Activated CD4-positive, CD25-positive, alpha-beta regulatory T cell treated with anti-CD3 and anti-CD28 coated beads, Interleukin-2, amount 50 U/mL, for 72 hours (primary cell): ENCODE data around the gene KCNMA1.

ENCODE experiments used
- DNase-seq: peaks from one replicate; pipeline ENCODE4 v3.0.0; 2021

KCNMA1 gene

DNA sequence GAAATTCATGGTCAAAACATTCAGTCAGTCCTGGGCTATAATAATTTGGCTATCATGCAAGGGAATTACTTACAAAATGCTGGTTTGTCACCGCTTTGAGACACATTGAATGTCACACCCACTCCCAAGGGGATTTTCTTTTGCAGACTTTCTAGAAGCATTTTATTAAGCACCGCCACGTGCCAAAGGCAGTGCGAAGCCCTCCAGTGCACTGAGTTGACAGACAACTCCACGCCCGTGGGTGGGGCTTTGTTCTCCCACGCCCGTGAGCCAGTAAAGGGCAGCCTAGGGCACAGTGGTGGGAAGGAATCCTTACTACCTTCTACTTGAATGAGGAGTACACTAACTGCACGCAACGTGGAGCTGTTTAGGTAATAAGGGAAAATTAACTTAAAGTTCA lies 515.8 kb downstream of the KCNMA1 start:
- DNase-seq = no peak

DNA sequence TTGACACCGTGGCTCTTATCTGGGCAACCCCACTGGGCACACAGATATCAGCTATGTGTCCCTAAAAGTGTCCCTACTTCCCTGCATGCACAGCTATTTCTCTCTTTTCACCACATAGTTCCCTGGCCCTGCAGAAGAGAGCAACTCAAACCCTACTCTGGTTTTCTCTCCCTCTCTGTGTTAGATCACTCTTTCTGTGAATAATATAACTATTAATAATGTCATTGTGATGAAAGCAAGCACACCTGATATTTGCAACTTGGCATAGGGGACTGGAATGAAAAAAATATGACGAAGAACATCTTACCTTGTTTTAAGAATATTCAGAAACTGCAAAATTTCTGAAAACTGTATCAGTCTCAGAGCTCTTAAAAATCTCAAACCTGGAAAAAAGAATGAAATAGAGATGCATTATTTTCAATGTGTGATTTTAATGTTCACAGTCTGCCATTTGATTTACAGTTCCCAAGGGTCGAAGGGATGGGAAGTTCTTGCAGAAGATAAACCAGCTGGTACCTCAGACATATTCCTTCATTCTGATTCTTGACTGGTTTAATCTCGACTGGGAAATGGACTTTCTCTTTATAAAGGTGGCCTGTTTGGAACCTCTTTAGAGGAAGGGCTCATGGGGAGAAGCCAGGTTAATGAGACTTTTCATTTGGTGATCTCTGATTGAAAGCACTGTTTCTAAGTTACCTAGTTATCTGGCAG lies 516.8 kb downstream of the KCNMA1 start:
- no peak for DNase-seq

DNA sequence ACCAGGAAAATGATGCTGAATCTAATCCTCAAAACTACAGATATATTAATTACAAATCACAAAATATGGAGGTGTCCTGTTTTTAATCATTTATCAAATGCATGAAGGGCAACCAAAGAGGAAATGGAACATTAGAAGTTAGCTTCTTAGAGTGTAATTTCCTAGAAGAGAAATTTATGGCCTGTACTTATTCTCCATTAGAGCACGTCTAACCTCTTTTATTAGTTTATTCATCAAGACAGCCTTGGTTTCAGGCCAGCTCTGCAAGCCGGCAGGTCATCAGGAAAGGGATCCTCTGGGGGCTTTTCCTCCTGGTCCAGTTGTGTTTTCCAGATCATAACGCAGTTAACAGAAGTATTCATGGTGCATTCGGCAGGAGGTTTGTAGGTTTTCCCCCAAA lies 517.6 kb downstream of the KCNMA1 start:
- no peak for DNase-seq

DNA sequence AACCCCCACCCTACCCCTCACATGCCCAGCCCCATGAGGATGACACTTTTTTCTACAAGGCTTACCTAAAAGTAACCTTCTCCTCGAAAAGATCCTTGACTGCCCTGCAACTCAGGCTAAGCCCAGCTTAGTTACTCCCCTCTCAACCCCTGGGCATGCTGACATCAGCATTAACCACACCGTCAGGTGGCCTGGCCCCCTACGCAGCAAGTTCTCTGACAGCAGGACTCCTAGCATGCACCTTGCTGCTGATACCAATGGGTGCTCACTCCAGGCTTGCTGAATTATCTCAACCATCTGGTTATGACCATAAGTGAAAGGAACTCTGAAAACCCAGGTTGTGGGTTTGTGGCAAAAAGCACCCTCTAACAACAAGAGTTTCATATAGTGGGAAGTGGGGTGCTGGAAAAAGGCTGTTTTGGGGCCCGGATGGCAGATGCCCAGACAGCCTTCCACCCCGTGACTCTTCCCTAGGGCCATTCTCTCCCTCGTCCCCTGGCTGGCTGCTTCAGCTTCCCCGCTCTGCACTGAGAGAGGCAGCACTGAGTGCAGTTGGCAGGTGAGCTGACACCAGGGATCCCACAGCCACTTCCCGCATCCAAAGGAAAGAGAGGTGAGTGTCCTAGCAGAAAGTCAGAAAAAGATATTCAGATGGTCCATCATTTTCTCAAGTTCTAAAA lies 518.9 kb downstream of the KCNMA1 start:
- no peak for DNase-seq

DNA sequence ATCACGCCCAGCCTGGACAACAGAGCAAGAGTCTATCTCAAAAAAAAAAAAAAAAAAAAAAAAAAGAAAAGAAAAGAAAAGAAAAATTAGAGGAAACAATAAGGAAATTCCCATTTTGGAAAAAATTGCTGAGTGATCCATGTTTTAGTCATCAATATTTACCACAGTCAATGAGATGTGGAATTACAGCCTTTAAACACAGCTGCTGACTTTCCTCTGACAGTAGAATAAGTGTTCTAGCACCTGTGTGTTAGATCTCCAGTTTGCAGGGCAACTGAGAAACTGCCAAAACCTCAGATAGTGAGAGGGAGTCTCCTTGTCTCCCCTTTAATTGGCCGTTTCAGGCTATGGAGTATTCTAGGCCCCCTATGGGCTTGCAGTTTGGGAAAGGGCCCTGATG lies 520.1 kb downstream of the KCNMA1 start:
- DNase-seq = no peak

DNA sequence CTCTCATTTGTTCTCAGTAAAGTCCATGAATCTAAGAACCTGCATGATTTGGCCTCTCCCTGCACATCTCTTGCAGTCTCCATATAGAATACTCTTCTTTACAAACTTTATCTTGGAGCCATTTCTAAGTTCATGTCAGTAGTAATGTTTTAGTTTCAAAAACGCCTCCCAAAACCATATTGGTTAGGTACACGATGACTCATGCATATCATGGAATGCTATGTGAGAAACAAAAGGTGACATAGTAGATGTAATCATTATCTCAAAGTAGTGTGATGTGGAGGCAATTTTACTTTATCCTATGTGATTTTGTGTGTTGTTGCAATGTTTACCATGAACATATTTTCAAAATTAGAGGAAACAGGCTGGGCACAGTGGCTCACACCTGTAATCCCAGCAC lies 520.7 kb downstream of the KCNMA1 start:
- DNase-seq = no peak

DNA sequence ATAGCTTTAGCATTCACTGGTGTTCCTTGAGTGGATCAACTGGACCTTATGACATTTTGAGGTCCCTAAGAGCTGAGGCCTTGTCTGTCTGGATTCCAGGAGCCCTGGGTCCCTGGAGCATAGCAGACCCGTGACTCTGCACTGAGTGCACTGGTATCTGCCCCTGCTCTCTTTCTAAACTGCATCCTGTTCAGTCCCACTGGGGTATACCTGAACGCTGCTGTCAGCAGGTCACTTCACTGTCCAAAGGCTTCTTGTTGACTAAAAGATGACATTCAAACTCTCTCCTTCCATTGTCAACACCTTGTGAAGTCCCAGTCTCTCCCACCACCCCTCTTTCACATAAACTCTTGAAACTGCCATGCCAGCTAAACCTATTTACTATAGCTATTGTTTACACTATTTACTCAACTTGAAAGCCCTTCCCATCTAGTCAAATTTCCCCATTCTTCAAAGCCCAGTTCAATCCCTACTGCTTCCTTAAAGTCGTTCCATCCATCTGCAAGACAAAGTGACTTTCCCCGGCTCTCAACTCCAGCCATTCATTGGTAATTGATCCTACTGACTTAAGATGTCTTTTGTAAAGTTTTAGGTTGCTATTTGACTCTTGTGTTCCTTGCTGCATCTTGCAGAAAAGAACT lies 523.3 kb downstream of the KCNMA1 start:
- no peak for DNase-seq

DNA sequence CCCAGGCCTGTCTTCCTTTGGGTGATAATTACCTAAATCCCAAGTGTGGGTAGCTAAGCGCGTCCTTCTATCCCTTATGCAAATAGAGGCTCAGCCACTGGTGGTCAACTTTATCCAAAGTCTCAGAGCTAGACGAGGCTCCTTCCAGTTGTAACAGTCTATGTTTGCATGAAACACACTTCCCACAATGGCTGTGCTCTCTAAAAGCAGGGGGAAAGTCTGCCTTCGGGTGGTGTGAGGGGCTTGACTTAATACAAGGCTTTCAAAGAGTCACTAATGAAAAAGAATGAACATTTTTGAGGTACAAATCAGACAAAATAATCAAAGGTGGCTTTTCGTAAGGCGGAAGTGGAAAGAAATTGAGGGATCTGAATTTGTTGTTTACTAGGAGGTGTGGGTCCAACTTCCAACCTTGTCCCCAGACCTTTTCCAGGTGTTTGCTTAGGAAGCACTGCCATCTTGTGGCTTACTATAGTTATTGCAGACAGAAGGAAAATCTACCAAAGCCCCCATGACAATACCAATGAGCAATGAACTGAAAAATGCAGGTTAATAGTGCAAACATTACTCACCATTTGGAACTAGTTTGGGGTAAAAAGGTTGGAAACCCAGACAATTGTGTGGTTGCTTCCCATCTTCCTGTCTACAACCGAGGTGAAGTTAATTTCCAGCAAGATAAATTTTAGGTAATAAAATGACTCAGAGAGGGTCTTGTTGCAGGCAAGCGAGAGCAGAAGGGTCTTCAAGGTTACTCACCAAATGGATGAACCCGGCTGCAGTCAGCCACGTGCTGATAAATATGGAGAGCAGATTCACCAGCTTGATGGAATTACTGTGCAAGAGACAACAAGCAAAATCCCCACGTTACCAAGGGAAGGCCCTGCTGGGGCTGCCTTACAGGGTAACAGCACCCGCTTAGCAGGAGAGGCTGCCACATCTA lies 525.7 kb downstream of the KCNMA1 start:
- no peak for DNase-seq

DNA sequence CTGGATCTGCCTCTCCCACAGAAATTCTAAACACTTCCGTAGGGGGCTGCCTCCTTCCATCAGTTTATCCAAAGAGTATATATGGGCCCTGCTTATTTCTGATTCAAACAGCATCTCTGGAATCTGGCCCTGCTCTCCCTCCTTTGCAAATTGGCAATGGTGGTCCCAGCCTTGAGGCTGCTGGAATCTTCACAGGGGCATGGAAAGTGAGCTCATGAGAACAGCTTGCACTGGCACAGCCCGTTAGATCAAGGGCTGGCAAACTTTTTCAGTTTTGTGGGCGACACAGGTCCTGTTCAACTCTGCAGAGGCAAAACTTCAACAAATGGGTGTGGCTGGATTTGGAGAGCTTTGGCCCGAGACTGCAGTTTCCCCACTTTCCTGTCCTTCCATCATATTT lies 526.9 kb downstream of the KCNMA1 start:
- DNase-seq = no peak

DNA sequence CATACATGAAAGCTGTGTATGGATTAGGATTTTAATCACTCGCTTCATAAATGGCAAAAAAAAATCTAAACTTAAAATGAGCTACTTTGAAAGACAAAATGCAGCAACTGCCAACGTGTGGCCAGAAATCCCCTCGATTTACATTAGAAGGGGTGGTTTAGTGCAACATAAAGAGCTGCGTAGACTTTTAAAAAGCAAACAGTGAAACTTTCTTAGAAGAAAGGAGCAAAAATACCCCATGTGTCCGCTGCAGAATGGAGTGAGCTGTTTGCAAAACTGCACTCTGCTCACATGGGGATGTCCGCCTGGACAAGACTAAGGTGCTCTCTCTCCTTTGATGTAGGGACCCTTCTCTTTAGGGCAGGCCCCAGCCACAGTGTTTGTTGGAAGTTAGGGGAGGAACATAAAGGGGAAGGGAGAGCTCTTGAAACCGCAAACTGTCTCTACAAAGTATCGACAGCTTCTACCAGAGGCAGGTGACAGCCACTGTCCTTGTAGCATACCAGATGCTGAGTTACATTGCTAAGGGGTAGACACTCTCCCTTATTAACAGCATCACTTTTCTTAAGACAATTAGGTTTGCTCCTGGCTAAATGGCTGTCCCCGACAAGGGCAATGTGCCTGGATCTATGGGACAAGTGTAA lies 528.1 kb downstream of the KCNMA1 start:
- no peak for DNase-seq

DNA sequence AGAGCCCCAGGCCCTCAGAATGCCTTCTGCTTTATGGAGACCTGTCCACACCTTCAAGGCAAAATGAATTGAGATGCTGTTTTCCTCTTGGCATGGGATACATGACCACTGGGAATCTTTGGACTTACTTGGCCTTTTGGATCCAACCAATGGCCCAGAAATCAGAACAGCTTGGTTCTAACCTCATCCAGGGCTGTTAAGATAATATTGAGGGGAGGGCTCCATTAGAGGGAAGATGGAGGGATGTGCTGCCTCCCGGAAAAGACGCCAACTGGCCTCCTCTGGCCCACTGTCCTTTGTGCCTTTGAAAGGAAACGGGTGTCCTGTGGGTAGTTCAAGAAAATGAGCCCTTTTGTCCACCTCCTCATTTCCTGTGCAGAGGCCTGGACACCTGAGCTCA lies 530.9 kb downstream of the KCNMA1 start:
- no peak for DNase-seq

DNA sequence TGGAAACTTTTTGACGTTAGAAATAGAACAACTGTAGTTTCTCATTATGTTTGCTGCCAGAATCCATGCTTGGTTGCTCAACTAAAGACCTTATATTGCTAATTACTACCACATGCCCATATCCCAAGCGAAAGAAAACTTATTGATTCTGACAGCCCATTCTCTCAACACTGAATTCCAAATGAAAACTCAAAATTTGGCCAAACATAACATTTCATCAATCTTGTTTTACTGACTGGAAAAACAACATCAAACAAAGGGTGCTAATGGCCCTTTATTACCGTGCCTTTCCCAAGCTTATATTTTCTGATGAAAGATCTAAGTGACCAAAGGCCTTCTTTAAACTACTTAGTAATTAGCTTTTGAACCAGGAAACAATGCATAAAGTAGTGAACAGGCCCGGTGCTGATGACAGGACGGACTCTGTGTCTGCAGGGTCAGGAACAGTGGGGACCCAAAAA lies 531.8 kb downstream of the KCNMA1 start:
- DNase-seq = no peak

DNA sequence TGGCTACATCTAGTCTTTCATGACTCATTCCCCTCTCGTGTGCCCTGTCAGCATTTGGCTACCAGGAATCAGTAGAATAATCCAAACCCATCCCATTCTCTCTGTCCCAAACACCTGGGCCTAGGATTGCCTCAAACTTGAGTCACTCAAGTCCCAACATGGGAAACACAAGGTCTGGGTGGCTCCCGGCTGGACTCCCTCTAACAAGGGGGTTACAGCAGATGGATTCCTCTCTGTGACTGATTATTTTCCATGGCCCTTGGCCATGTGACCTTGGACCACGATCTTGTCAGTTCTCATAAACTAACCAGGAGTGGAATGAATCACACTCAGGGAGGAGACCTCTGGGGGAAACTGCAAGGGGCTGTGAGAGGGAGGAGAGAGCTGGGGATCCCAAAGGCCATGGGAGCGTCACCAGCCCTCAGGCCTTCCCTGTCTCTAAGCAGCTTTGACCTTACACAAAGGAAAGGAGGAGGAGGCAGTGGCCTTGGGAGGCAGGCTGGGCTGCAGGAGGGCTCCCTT lies 533.1 kb downstream of the KCNMA1 start:
- DNase-seq = no peak

DNA sequence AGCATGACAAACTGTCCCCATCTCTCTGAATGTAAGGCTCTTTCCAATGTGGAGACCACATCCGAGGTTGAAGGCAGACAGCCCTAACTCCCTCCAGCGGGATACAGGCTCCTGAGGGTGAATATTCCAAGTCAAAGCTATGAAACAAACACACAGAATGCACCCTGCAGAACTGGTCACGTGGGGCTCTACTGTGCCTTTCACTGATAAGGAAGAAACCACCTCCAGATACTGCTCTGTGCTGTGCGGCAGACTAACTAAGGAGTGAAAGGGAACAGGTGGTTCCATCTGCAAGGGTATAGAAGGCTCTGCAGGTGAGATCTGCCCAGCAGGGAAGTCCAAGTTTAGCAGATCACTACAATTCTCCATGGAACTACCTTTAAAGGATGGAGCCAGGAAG lies 534.4 kb downstream of the KCNMA1 start:
- DNase-seq = no peak

DNA sequence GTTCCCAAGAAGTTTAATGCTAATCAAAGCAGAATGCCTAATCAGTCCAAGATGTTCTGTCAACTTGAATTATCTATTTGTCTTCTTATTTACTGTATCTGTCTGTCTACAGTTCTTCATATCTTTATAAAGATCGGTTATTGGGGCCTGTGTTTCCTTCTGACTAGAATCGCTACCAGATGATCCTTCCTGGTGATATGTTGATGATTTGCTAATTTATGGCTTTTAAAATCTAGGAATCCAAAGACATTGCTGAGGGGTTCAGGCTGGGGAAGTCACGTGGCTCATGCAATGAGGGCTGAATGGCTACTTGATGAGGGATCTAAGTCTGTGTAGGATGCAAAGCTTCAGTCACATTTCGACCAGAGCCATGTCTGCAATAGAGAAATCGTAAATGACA lies 536.3 kb downstream of the KCNMA1 start:
- no peak for DNase-seq

DNA sequence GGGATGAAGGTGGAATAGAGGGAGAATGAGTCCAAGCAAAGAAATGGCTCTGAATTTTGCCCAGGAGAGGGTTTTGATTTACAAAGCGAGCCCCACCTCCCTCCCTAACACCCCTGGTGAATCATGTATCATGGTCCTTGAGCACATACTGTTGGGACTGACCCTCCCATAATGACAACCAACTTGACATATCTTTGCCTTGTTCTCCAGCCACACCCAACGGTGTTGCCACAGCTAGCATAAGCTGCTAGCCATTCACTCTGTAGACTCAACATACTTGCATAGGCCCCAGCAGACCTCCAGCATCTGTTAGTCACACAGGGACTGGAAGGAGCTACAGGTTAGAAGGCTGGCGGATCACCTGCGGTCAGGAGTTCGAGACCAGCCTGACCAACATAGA lies 538.5 kb downstream of the KCNMA1 start:
- no peak for DNase-seq

DNA sequence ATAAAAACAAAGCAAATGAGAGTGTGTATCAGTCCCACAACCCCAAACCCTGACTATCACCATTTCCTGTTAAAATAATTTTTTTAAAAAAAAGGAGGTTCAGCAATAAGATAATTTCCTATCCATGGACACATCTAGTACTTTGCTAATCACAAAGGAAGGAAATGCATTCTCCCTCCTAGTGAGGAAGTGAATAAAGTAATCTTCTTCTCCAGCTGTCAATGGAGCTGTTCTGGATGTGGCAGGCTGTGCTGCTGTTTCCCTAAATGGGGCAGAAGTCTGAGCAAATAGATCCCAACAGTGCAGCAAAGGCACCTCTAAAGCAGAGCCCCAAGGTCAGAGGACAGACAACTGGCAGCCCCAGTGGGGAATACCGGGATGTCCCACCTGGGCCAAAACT lies 540.0 kb downstream of the KCNMA1 start:
- no peak for DNase-seq

DNA sequence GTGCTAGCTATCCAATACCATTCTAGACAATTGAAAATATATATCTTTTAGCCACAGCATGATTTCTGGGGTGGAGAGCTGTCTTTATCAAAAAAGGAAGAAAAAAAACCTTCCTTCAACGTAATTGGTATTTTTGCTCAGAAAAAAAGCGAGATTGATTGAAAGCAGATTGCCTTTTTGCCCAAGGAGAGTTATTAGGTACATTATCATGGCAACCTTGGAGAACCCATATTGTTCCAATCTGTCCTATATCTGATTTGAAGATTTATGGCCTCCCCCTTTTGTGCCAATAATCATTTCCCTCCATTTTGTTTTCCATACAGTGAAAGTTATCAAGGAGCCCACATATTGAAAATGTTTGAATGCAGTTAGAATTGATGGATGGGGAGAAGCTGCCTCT lies 544.5 kb downstream of the KCNMA1 start:
- no peak for DNase-seq

DNA sequence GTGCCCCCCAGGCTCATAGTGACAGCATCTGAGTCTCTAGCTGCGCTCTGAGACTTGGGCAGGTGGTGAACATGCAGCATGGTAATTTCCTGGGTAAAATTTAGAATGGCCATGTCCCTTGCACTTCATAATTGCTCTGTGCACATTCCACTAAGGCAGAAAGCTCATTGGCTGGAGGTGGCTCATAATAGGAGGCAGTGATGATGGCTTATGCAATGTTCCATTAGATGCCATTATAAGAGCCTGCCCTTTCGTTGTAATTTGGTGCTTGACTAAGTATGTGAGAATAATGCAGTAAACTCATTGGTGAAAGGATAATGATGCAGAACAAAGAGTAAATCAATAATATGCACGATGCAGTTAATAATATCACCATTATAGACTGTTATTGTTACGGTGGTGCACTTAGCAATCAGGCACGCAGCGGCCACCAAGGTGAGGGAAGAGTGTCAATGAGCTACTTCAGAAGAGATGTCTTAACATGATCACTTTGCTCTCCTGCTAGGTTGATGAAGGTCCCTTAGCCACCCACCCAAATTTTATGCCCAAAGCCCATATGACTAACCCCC lies 545.9 kb downstream of the KCNMA1 start:
- DNase-seq = no peak

DNA sequence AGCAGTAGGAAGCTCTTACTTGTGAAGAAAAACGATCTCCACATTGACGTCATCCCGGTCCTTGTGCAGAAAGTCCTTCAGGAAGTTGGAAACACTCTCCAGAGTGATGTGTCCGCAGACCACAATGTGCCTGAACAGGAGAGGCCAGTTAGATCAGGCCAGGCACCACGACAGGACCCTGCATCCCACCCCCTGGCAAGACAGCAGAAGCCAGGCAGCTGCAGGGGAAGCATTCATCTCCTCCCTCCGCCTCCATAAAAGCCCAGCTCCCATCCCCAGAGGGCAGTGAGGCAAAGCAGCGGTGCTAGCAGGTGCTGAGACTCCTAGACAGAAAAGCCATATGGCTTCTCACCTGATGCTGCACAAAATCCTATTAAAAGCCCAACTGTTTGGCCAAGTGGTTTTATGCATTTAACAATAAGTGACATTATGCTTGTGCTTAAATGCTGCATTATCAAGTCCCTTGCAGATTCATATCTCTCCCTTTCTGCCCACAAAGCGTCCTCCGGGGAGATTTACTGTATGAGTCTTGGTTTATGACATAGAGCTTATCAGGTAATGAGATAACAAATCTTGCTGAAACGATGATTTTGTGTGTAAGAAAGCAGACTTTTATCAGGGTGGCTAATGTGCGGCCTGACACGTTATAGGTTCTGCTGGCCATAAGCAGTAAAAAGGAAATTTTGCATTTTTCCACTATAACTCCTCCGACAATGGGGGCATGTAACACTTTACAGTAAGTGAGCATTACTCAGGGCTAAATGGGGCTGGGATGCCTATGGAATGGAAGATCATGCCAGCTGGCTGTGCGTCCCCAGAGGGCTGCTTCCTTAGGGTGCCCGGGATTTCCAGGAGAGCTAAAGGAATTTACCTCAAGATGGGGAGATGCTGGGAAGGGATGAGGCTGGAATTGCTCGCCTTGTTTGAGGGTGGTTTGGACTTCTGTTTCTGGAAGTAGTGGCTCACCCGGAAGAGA lies 546.9 kb downstream of the KCNMA1 start:
- no peak for DNase-seq

DNA sequence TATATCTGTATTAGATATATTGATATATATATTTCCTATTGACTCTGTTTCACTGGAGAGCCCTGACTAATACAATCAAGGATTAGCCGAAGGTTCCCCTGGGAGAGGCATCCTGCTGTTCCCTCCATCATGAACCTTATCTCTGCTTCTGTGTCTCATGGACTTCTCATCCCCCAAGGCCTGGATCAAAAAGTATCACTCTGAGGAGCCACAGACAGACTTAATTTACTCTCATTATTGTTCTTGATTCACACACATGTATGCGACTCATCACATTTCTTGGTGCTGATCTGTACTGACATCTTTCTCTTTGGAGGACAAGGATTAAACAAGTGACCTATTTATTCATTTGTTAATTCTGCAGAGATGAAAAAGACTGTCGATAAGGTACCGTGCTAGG lies 550.2 kb downstream of the KCNMA1 start:
- no peak for DNase-seq
